ENCODE data around the gene SLC26A6.

SLC26A6 gene

GRCh38 chr3:48576647-48577046 lies 58.6 kb downstream of the SLC26A6 start:
- no peak overlapping the region for H3K4me3 ChIP-seq (ENCODE audit: control insufficient read depth, low read depth, low read length)
- TF ChIP-seq CTCF (conservative IDR thresholded peaks at IDR 0.05; ENCODE audit: control insufficient read depth, insufficient read depth, low read depth, low read length), result no peak
- no peak for DNase-seq (ENCODE audit: low read depth)

Data from fibroblast of mammary gland (primary cell).